Aorta (tissue), 5 donors: ENCODE measurements around the gene LRRC36. TPM values are rescaled to one million over a fixed set of nuclear protein-coding genes. Genes with fewer than 3 reads are reported as not detected.

ENCODE experiments used
- ATAC-seq: fragments of 200-7000 bp; cut with Tn5 transposase; one replicate; pipeline ENCODE4 v1.9.1; 2022; ENCODE audit warnings: moderate library complexity; ENCODE audit not compliant: low FRiP score
- DNase-seq, 2 donors: peaks; one replicate each; pipeline ENCODE4 v3.0.0-alpha.2; 2020
- H3K27ac ChIP-seq, 2 donors: one replicate each; pipeline ENCODE4 v1.5.1; 2013; ENCODE audit warnings: low read length in 2 of 2, mild to moderate bottlenecking in 2 of 2, moderate library complexity in 2 of 2, control low read depth in 1 of 2, inconsistent platforms in 1 of 2, low read depth in 1 of 2
- H3K27me3 ChIP-seq, 2 donors: one replicate each; pipeline ENCODE4 v1.6.1; 2013; ENCODE audit warnings: control low read depth in 1 of 2, low read length in 1 of 2, mild to moderate bottlenecking in 1 of 2, moderate library complexity in 1 of 2; ENCODE audit not compliant: insufficient read depth in 2 of 2, control insufficient read depth in 1 of 2
- H3K36me3 ChIP-seq, 2 donors: one replicate each; pipeline ENCODE4 v1.6.1; 2013; ENCODE audit warnings: control low read depth in 1 of 2, low read length in 1 of 2, mild to moderate bottlenecking in 1 of 2; ENCODE audit not compliant: insufficient read depth in 2 of 2, control insufficient read depth in 1 of 2
- H3K4me1 ChIP-seq, 2 donors: one replicate each; pipeline ENCODE4 v1.6.1; 2013; ENCODE audit warnings: low read length in 2 of 2, control low read depth in 1 of 2, mild to moderate bottlenecking in 1 of 2, moderate library complexity in 1 of 2; ENCODE audit not compliant: insufficient read depth in 2 of 2, control insufficient read depth in 1 of 2
- H3K4me3 ChIP-seq, 2 donors: one replicate each; pipeline ENCODE4 v1.5.1; 2013; ENCODE audit warnings: low read length in 2 of 2, control low read depth in 1 of 2, mild to moderate bottlenecking in 1 of 2
- H3K9me3 ChIP-seq: one replicate; pipeline ENCODE4 v1.6.1; 2013; ENCODE audit warnings: mild to moderate bottlenecking, low read length; ENCODE audit not compliant: control insufficient read depth
- WGBS, 2 donors: extraction: QIAGEN DNeasy Blood & Tissue Kit; methylation state at CpG; one replicate each; pipeline ENCODE4 v1.1.7; 2013; 5-methylcytosine and 5-hydroxymethylcytosine counted together
- intact Hi-C, 2 donors: fragments of 100-400 bp; cut with DNase I; formaldehyde crosslinking; loops; one replicate each; pipeline versions ENCODE4 v1.14.2 to v1.15.0; 2022
- polyA plus RNA-seq, 2 donors: library from polyadenylated mRNA; stranded (reverse); fragments of 200-250 nt; gene quantifications; one replicate each; pipeline ENCODE4 v1.2.3, GENCODE V29; 2013
- total RNA-seq, 2 donors: library from RNA; stranded (reverse); fragmentation: NEBNext Ultra II Directional; extraction: Animal tissue kit (Norgen Biotek cat#: 25700); gene quantifications; one replicate each; pipeline ENCODE4 v1.2.1, GENCODE V29; 2021
- donor health status: healthy with polysubstance abuse.
- donor health status: Bipolar disorder and iron deficiency.
- donor health status: DM: no; HTN: no; CAD: no.
- donor health status: DM: no; HTN: no; CAD: no.
- donor health status: DM: yes; HTN: yes; CAD: no.

The LRRC36 gene
- total and polyA plus RNA-seq, 4 donors = 0.51 TPM; not detected in 3

DNA sequence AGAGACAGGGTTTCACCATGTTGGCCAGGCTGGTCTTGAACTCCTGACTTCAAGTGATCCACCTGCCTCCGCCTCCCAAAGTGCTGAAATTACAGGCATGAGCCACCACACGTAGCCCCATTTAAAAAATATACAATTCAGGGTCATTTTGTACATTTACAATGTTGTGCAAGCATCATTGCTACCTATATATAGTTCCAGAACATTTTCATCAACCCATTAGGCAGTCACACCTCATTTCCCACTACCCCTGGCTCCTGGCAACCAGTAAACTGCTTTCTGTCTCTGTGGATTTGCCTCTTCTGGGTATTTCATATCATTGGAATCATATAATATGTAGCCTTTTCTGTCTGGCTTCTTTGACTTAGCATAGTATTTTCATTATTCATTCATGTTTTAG, 6.7 kb downstream of the LRRC36 start:
- Histone ChIP-seq H3K36me3 (no peaks in the 10 kb centered on the region), H3K27ac (no peak overlapping the region), H3K4me1 (no peaks in the 10 kb centered on the region), H3K4me3 (no peak overlapping the region), H3K9me3 (no peaks in the 10 kb centered on the region), H3K27me3 (no peaks in the 10 kb centered on the region)
- intact Hi-C loops = no loop called here
- 70 to 87% methylated on average over 2 of the region's 2 CpGs for WGBS, 2 donors
- ATAC-seq = no peak
- no peak for DNase-seq

GRCh38 chr16:67336116-67336515, 9.5 kb downstream of the LRRC36 start:
- no peaks in the 10 kb centered on the region for H3K27me3 ChIP-seq
- no peak overlapping the region for H3K4me3 ChIP-seq
- no peak overlapping the region for H3K27ac ChIP-seq
- ATAC-seq (no peak), DNase-seq (no peak)
- 53 to 73% methylated on average over 1 of the region's 1 CpG for WGBS, 2 donors
- no peaks in the 10 kb centered on the region for H3K36me3 ChIP-seq
- H3K9me3 ChIP-seq = no peaks in the 10 kb centered on the region
- H3K4me1 ChIP-seq = no peaks in the 10 kb centered on the region
- intact Hi-C loops = no loop called here

DNA sequence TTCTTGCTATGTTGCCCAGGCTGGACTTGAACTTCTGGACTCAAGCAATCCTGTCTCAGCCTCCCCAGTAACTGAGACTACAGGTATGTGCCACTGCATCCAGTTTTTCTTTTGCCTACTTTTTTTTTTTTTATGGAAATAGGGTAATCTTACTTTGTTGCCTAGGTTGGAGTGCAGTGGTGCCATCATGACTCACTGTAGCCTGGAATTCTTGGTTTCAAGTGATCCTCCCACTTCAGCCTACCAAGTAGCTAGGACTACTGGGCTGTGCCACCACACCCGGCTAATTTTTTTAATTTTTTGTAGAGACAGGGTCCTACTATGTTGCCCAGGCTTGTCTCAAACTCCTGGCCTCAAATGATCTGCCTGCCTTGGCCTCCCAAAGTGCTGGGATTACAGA, 10.0 kb downstream of the LRRC36 start:
- WGBS, 2 donors = 91 to 92% methylated on average over 1 of the region's 1 CpG
- intact Hi-C loops = no loop called here

GRCh38 chr16:67339453-67339852, 12.8 kb downstream of the LRRC36 start:
- H3K9me3 ChIP-seq = no peaks in the 10 kb centered on the region
- H3K27me3 ChIP-seq = no peaks in the 10 kb centered on the region
- no peak overlapping the region for H3K4me3 ChIP-seq
- WGBS, 2 donors = 18 to 32% methylated on average over 2 of the region's 2 CpGs
- no peak overlapping the region for H3K27ac ChIP-seq
- ATAC-seq = no peak
- no peaks in the 10 kb centered on the region for H3K36me3 ChIP-seq
- intact Hi-C loops = no loop called here
- no peaks in the 10 kb centered on the region for H3K4me1 ChIP-seq
- no peak for DNase-seq

More for the DNA sequence above, 10.0 kb downstream of the LRRC36 start:
- Histone ChIP-seq H3K9me3 (no peaks in the 10 kb centered on the region), H3K36me3 (no peaks in the 10 kb centered on the region), H3K4me1 (no peaks in the 10 kb centered on the region), H3K27me3 (no peaks in the 10 kb centered on the region), H3K27ac (no peak overlapping the region), H3K4me3 (no peak overlapping the region)
- ATAC-seq (no peak), DNase-seq (no peak)

- Histone ChIP-seq H3K9me3 (no peaks in the 10 kb centered on the region), H3K36me3 (no peaks in the 10 kb centered on the region), H3K27ac (no peak overlapping the region), H3K27me3 (no peaks in the 10 kb centered on the region), H3K4me3 (no peak overlapping the region), H3K4me1 (no peaks in the 10 kb centered on the region)
- DNase-seq (no peak), ATAC-seq (no peak)
- intact Hi-C loops = no loop called here
- 87 to 90% methylated on average over 3 of the region's 3 CpGs for WGBS, 2 donors
These were observed 14.6 kb downstream of the LRRC36 start for GRCh38 chr16:67341250-67341649.

GRCh38 chr16:67342616-67343015, 16.0 kb downstream of the LRRC36 start:
- no peak overlapping the region for H3K27ac ChIP-seq
- no peak overlapping the region for H3K4me3 ChIP-seq
- intact Hi-C loops = no loop called here
- ATAC-seq (no peak), DNase-seq (no peak)
- WGBS, 2 donors = 95 to 96% methylated on average over 4 of the region's 4 CpGs
- no peaks in the 10 kb centered on the region for H3K4me1 ChIP-seq
- H3K9me3 ChIP-seq = no peaks in the 10 kb centered on the region
- no peaks in the 10 kb centered on the region for H3K36me3 ChIP-seq
- no peaks in the 10 kb centered on the region for H3K27me3 ChIP-seq

GRCh38 chr16:67345401-67345800, 18.8 kb downstream of the LRRC36 start:
- Histone ChIP-seq H3K27me3 (no peaks in the 10 kb centered on the region), H3K4me3 (no peak overlapping the region), H3K9me3 (no peaks in the 10 kb centered on the region), H3K36me3 (no peaks in the 10 kb centered on the region), H3K27ac (no peak overlapping the region), H3K4me1 (no peaks in the 10 kb centered on the region)
- ATAC-seq = no peak
- WGBS, 2 donors = 82 to 85% methylated on average over 1 of the region's 1 CpG
- DNase-seq = no peak
- intact Hi-C loops = no loop called here

- 91 to 92% methylated on average over 3 of the region's 3 CpGs for WGBS, 2 donors
- no peak for DNase-seq
- Histone ChIP-seq H3K9me3 (no peaks in the 10 kb centered on the region), H3K4me3 (no peak overlapping the region), H3K4me1 (no peaks in the 10 kb centered on the region), H3K36me3 (no peaks in the 10 kb centered on the region), H3K27me3 (no peaks in the 10 kb centered on the region), H3K27ac (no peak overlapping the region)
- ATAC-seq = no peak
- intact Hi-C loops = no loop called here
These were observed 19.7 kb downstream of the LRRC36 start for GRCh38 chr16:67346341-67346740.

- H3K36me3 ChIP-seq = no peaks in the 10 kb centered on the region
- no peak overlapping the region for H3K27ac ChIP-seq
- H3K4me3 ChIP-seq = no peak overlapping the region
- H3K27me3 ChIP-seq = no peaks in the 10 kb centered on the region
- ATAC-seq (no peak), DNase-seq (no peak)
- H3K9me3 ChIP-seq = no peaks in the 10 kb centered on the region
- intact Hi-C loops = no loop called here
- H3K4me1 ChIP-seq = no peaks in the 10 kb centered on the region
These were observed 22.6 kb downstream of the LRRC36 start for GRCh38 chr16:67349172-67349571.
